Measurements from ENCODE around the gene PRICKLE2.
A peak's percentile ranks its signal among the peaks of the same experiment; 100 is the strongest.

Gene PRICKLE2

GRCh38 chr3:64237083-64237482, 11.8 kb upstream of the PRICKLE2 start:
- Histone ChIP-seq H3K36me3 (ENCODE audit: insufficient read depth, low read length) (no peaks in the 10 kb centered on the region), H3F3A (ENCODE audit: insufficient read depth, low read length) (no peaks in the 10 kb centered on the region), H3K9ac (ENCODE audit: low read length) (no peak overlapping the region), H3K27ac (ENCODE audit: low read depth, low read length, poor library complexity, severe bottlenecking) (no peak overlapping the region), H3K4me3 (ENCODE audit: low read depth, low read length, poor library complexity, severe bottlenecking) (no peak overlapping the region), H3K9me3 (ENCODE audit: low read length) (no peaks in the 10 kb centered on the region), H3K27me3 (ENCODE audit: insufficient read depth, low read length) (no peaks in the 10 kb centered on the region), H4K20me1 (ENCODE audit: insufficient read depth, low read length) (no peaks in the 10 kb centered on the region), H3K9me2 (ENCODE audit: low read depth, low read length) (no peaks in the 10 kb centered on the region), H3K4me1 (ENCODE audit: insufficient read depth, low read length, severe bottlenecking) (peaks cover 8% of the 10 kb centered on the region), H2AFZ (ENCODE audit: low read length) (no peak overlapping the region), H3K4me2 (ENCODE audit: low read length) (no peak overlapping the region), H3K79me2 (ENCODE audit: insufficient read depth, low read length) (no peaks in the 10 kb centered on the region)
- TF ChIP-seq CTCF (IDR thresholded peaks at IDR 0.05; ENCODE audit: low read length) (no peak), EZH2 (IDR thresholded peaks at IDR 0.05; ENCODE audit: borderline replicate concordance, low read length) (no peak)

GRCh38 chr3:64235605-64236004, 10.3 kb upstream of the PRICKLE2 start:
- no peak overlapping the region for H3K9ac ChIP-seq (ENCODE audit: low read length)
- no peak overlapping the region for H3K4me2 ChIP-seq (ENCODE audit: low read length)
- no peaks in the 10 kb centered on the region for H3K27me3 ChIP-seq (ENCODE audit: insufficient read depth, low read length)
- no peaks in the 10 kb centered on the region for H3K36me3 ChIP-seq (ENCODE audit: insufficient read depth, low read length)
- H3K27ac ChIP-seq (ENCODE audit: low read depth, low read length, poor library complexity, severe bottlenecking) = no peak overlapping the region
- H3K4me3 ChIP-seq (ENCODE audit: low read depth, low read length, poor library complexity, severe bottlenecking) = no peak overlapping the region
- H2AFZ ChIP-seq (ENCODE audit: low read length) = no peak overlapping the region
- no peaks in the 10 kb centered on the region for H3K9me2 ChIP-seq (ENCODE audit: low read depth, low read length)
- H3F3A ChIP-seq (ENCODE audit: insufficient read depth, low read length) = no peaks in the 10 kb centered on the region
- TF ChIP-seq EZH2 (IDR thresholded peaks at IDR 0.05; ENCODE audit: borderline replicate concordance, low read length) (no peak), CTCF (IDR thresholded peaks at IDR 0.05; ENCODE audit: low read length) (no peak)
- no peaks in the 10 kb centered on the region for H4K20me1 ChIP-seq (ENCODE audit: insufficient read depth, low read length)
- H3K4me1 ChIP-seq (ENCODE audit: insufficient read depth, low read length, severe bottlenecking) = peaks cover 8% of the 10 kb centered on the region
- no peaks in the 10 kb centered on the region for H3K79me2 ChIP-seq (ENCODE audit: insufficient read depth, low read length)
- no peaks in the 10 kb centered on the region for H3K9me3 ChIP-seq (ENCODE audit: low read length)

- no peaks in the 10 kb centered on the region for H3K9me3 ChIP-seq (ENCODE audit: low read length)
- peaks cover 8% of the 10 kb centered on the region for H3K4me1 ChIP-seq (ENCODE audit: insufficient read depth, low read length, severe bottlenecking)
- H3K27ac ChIP-seq (ENCODE audit: low read depth, low read length, poor library complexity, severe bottlenecking) = peak overlapping the region; percentile 32
- H4K20me1 ChIP-seq (ENCODE audit: insufficient read depth, low read length) = no peaks in the 10 kb centered on the region
- H3F3A ChIP-seq (ENCODE audit: insufficient read depth, low read length) = no peaks in the 10 kb centered on the region
- no peaks in the 10 kb centered on the region for H3K36me3 ChIP-seq (ENCODE audit: insufficient read depth, low read length)
- H3K4me2 ChIP-seq (ENCODE audit: low read length) = no peak overlapping the region
- H2AFZ ChIP-seq (ENCODE audit: low read length) = no peak overlapping the region
- TF ChIP-seq EZH2 (IDR thresholded peaks at IDR 0.05; ENCODE audit: borderline replicate concordance, low read length) = no peak
- TF ChIP-seq CTCF (IDR thresholded peaks at IDR 0.05; ENCODE audit: low read length) = no peak
- H3K27me3 ChIP-seq (ENCODE audit: insufficient read depth, low read length) = no peaks in the 10 kb centered on the region
- H3K4me3 ChIP-seq (ENCODE audit: low read depth, low read length, poor library complexity, severe bottlenecking) = no peak overlapping the region
- no peaks in the 10 kb centered on the region for H3K79me2 ChIP-seq (ENCODE audit: insufficient read depth, low read length)
- no peak overlapping the region for H3K9ac ChIP-seq (ENCODE audit: low read length)
- no peaks in the 10 kb centered on the region for H3K9me2 ChIP-seq (ENCODE audit: low read depth, low read length)
These were observed 9.3 kb upstream of the PRICKLE2 start for GRCh38 chr3:64234571-64234970.
